HS-5 (cell line): ENCODE data around the gene RSPO3.
"Not testable (repeated sequence)": the region's sequence is repeated elsewhere in the genome, so short reads cannot be mapped to it uniquely, and the experiment has no call there.

Experiments
- DNase-seq: peaks from one replicate; pipeline ENCODE4 v3.0.0-alpha.2; 2012; ENCODE audit warnings: low read depth

RSPO3 gene, protein sequence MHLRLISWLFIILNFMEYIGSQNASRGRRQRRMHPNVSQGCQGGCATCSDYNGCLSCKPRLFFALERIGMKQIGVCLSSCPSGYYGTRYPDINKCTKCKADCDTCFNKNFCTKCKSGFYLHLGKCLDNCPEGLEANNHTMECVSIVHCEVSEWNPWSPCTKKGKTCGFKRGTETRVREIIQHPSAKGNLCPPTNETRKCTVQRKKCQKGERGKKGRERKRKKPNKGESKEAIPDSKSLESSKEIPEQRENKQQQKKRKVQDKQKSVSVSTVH

DNA sequence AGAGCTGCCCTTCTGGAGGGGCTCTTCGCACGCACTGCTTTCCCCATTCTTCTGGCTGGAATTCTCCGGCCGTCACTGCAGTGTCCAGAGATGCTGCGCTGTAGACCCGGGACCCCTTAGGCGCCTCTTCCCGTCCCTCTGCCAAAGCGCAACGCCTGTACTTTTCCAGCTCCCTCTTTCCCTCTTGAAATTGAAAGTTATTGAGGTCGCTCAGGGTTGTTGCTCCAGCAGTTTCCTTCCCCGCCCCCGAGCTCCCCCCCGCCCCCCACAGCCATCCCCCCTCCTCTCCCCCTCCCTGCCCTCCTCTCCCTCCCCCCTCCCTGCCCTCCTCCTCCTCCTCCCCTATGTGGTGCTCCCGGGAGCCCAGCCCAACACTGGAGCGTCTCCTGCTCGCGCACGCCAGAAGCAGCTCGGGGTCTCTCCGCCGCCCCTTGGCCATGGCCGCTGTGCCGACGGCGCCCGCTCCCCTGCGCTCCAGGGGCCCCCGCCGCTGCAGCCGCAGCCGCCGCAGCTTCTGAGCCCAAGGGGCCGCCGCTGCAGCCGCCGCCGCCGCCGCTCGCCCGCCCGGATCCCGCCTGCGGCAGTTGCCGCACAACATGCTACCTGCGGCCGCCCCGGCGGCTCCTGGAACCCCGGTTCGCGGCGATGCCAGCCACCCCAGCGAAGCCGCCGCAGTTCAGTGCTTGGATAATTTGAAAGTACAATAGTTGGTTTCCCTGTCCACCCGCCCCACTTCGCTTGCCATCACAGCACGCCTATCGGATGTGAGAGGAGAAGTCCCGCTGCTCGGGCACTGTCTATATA is at the start of gene RSPO3:
TSS of gene RSPO3 (plus strand) at position 374 of the 804 bp plus-strand sequence. CDS start 522 bp downstream, outside the sequence.
- no peak for DNase-seq

DNA sequence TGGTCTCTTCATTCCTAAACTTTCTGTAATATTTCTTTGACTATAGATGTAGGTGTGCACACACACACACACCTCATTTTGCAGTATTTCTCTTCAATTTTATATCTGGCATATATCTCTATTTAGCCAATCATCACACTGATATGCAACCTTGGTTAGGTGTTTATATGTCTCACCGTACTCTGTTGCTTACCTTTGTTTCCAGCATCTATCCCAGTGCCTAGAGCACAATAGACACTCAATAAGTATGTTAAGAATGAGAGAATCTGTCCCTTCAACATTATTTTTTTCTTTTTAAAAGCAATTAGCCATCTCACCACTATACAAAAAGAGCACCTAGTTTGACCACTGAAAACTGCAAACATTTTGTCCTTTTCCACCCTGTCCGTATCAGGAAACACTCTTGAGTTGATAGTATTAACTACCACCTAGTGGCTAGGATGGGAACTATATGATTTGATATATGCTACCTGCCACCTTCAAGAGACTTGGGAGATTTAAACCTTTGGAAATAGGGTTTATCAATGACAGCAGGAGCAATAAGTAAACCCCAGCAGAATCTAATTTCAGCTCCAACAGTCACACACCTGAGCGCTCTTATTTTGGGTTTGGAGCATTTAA is 48.7 kb upstream of the RSPO3 start:
- DNase-seq: peak; percentile 26

DNA sequence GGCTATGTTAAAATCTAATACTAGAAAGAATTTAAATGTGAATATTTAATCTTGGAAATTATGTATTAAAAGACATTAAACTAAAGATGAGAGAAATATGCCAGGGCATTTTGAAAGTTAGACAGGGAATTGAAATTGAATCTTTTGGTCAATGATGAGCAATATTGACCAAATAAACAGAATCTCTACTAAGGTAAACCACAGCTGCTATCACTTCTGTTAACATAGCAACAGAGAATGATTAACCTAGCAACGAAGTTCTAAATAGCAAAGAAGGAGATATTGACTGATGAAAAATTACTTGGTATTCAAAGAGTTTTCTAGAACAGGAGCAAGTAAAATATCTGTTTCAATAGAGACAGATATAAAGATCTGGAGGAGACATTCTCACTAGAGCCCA is 45.2 kb upstream of the RSPO3 start:
- no peak for DNase-seq

DNA sequence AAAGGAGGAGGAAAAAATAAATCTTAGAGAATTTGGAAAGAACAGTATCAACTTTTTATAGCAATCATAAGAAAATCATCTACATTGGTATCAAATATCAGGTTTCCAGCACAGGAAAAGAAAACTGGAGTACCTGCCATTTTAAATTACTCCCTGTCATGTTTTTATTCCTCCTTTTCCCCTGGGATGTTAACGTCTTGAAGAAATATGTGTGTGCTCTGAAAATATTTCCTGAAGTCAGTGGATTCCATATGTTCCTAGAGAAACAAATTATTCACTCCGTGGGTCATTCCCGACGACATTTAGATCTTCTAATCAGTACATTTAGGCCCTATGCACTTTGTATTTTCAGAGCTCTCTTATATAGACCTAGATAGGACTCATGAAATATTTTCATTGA is 42.0 kb upstream of the RSPO3 start:
- DNase-seq: no peak

DNA sequence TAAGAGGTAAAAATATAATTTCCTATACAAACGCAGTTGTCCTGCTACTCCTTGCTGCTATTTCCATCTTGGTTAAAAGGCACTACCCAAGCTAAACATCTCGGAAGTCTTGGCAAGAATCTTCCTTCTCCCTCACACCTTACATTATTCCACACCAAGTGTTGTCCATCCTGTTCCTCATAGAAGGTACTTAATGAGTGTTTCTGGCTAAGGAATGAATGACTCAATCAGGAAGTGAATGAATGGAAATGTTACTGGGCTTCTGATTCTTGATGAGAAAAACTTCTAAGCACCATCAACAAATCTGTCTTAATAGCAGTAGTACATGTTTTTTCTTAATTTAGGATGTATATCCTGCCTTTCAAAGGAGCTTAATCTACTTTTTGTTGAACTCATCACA is 40.6 kb upstream of the RSPO3 start:
- no peak for DNase-seq

DNA sequence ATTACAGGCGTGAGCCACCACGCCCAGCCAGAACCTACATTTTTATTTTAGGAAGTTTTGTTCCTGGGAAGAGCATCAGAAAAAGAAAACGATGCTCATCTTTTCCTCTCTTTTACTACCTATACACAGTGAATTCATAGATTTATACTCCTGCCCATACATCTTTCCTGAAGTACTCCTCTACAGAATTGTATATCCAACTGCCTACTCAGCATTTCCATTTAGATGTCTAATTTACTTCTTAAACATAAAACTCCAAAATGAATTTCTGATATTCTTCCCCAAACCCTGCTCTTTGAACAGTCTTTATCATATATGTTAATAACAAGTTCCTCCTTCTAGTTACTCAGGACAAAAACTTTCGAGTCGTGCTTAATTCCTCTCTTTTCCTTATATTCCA is 39.8 kb upstream of the RSPO3 start:
- DNase-seq: no peak

DNA sequence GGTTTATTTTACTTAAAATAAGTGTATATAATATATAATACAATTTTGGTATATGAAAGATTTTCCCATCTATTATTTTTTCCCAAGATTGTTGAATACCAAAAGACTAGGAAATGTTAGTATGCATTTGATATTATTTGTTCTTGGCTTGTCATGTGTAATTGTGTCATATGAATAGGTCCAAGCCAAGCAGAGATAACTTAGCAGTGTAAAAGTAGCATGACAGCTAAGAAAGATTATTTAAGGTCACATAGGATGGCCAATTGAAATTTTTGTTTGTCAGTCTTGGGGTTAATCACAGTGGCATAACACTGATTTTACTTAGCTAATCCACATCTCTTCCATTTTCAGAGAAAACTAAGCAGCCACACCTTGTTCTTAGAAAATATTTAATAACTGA is 38.8 kb upstream of the RSPO3 start:
- DNase-seq: no peak

DNA sequence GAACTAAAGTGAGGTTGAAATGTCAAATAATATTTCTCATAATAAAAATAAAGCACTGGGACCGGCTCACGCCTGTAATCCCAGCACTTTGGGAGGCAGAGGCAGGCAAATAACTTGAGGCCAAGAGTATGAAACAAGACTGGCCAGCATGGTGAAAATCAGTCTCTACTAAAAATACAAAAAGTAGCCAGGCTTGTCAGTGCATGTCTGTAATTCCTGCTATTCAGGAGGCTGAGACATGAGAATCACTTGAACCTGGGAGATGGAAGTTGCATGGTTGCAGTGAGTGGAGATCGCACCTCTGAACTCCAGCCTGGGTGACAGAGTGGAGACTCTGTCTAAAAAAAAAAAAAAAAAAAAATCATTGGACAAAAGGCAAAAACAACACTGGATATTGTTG is 38.4 kb upstream of the RSPO3 start:
- DNase-seq: no peak

DNA sequence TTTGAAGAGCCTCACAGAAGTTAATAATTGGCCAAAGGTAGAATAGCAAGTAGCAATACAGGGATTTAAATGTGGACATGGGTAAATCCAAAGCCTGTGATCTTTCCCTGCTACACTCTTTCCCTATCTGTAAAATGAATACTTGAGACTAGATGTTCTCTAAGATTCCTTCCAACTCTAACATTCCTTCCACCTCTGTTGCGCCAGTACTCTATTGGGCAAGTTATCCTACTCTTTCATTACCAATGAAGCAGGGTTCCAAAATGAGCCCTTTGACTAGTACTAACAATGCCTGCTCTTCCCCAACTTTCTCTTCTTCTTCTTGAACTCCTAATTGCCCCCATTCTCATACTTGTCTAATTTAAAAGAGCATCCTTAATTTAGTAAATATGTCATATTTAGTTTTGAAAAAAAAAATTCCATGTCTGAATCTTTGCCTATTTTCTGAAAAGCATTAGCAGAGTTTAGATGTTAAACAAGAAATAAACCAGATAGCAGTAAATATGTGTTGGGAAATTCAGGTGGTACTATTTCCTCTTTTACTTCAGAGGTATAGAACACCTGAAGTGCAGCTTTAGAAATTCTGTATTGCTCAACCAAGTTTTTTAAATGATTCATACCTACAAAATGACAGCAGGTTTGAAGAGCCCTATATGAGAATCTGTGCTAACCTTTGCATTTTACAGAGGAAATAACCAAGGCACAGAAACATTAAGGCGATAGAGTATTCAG is 35.1 kb upstream of the RSPO3 start:
- no peak for DNase-seq

DNA sequence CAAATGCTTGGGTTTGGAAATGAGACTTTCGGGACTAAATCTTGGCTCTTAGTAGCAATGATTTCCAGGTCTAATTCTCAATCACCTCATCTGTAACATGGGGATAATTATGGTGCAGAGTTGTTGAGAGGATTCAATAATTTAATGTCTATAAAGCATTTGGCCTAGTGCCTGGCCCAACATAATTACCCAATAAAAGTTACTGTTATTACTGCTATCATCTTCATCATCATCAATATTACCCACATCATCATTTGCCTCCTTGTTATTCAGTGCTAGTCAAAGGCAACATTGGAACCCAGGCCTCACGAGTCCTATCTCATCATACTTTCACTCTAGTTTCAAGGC is 34.5 kb upstream of the RSPO3 start:
- DNase-seq: no peak

DNA sequence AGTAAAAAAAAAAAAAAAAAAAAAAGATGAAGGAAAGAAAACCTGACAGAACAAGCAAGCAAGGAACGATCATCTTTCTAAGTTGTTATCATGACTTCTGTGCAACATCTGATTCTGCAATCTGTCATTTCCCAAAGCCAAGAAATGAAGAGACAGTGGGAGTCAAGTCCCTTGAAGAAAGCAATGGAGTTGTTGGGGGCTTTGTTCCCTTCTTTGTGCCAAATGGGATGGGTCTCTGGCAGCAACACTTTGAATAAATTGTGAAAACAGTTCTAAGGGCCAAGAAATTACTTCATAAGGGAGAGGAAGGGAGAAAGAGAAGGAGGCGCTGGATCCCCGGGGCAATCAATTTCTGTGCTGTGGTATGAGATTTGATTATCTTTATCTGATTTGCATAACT is 33.3 kb upstream of the RSPO3 start:
- no peak for DNase-seq

DNA sequence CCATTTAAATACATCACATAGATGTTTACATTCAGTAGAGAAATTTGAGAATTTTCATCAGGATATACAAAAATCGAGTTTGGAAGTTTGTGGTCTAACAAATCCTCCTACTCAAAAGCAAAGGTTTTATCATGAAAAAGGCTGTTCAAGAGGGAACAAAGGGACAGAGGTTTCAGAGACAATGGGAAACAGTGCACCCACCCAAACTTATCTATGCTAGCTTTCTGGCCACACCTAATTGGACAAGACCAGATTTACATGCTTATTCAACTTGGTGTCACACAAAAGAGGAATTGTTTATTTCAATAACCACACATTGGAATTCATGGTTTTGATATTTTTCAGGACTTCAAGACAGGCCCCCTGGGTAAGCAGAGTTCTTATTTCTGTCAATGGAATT is 28.4 kb upstream of the RSPO3 start:
- no peak for DNase-seq

DNA sequence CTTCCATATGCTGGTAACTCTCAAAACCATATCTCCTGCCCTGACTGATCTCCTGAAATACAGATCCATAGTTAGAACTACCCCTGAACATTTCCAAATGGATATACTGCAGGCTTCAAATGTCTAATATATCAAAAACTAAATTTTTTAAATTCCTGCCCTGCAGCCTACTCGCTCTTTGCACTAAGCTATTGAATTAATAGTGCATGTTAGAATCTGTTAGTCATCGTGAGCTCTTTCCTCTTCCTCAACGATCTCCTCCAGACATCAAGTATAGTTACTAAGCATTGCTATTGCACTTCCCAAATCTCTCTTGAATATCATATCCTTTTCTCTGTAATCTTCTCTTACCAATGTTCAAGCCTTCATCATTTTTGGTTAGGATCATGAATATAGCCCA is 26.0 kb upstream of the RSPO3 start:
- DNase-seq: no peak

DNA sequence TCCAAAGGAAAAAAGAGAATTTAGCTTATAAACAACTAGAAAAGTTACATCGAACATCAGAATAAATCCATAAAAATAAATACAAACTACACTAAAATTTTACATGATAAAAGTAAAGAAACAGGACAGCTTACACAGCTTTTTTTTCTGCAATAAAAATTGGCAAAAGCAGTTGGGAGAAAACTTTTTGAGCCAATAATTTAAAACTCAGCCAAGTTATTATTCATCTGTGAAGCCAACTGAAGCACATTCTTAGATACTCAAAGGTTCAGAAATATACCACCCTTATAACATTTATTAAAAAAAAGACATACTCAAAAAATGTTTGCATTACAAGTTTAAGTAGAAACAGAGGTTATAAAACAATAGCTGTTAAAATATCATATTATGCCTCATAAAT is 23.7 kb upstream of the RSPO3 start:
- no peak for DNase-seq

DNA sequence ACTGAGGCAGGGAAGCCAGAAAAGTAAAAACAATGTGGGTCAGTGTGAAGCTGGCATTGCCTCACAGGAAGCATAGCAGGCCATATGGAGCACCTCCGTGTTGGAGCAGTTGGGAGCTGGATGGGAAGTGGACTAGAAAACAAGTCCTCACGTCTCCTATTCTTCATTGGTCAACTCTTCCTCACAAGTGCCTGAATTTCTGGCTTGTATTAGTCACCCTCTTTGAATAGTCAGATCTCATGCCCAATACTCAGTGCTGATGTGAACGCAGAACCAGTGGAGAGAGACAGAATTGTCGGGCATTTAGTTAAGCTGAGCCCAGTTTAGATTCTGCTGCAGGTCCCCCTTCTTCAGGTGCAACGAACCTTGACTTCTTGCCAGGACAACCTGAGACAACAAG is 22.3 kb upstream of the RSPO3 start:
- DNase-seq: no peak

DNA sequence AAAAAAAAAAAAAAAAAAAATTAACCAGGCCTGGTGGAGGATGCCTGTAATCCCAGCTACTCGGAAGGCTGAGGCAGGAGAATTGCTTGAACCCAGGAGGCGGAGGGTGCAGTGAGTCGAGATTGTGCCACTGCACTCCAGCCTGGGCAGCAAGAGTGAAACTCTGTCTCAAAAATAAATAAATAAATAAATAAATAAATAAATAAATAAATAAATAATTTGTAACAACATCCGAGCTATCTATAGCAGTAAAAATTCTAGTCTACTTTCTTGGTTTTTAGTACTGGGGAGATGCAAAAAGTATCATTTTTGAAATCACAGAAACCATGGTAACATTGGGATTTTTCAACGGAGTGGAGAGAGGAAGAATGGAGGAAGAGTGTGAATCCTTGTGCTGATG is 21.0 kb upstream of the RSPO3 start:
- not testable (repeated sequence) for DNase-seq

DNA sequence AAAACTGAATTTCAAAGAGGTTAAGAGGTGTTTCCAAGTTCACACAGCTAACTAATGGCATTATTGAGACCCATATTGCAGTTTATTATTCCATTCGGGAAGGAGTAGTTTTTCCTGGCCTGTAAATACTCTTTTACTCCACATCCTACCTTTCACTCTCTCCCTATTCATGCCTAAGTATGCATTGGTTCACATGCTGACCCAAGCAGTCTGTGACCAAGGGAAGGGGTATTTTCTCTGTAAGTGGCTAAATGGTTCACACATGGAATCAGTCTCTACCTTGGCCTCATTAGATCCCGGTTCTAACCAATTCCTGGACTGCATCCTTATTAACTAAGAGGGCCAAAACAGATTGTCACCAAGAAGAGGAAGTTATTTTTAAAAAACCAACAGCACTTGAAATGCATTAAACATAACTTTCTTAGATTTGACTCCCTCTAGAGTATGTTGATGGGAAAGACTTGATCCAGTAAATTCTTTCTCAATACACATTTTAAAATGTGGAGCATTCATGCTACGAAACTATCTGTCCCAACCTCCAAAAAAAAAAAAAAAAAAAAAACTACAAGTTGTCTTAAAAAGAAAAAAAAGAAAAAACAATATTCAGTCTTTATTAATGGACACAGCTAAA is 17.8 kb upstream of the RSPO3 start:
- DNase-seq: no peak

DNA sequence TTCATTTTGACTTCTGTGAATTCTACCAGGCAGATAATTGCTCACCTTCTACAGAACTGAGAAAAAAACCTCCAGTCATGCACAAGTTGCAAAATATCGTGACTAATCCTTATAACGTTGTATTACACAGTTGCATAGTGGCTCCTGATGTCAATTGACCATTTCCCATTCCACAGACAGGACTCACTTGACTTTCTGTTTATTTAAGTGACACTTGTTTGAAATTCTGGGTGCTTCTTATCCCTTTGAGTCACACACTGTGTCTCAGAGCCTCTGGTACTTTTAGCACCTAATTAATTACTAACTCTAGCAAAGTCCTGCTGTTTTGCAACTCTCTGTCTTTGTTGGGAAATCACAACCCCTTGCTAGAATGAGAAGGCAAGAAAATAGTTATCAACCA is 16.2 kb upstream of the RSPO3 start:
- DNase-seq: peak; percentile 80

DNA sequence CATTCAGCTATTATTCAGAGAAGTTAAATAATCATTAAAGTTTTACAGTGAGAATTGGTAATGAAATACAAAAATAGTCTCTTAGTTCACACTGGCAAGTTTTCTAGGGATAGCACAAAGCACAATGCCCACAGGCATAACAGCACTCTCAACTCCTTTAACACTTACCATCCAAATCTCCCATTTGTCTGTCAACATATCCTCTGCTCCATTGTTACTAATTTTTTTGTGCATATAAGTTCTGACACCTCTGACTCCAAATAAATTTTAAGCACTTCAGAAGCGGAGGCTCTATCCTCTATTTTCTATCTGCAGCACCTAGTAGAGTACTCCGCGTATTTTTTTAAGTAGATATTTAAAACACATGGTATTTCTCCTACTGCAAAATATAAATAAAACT is 15.6 kb upstream of the RSPO3 start:
- no peak for DNase-seq

DNA sequence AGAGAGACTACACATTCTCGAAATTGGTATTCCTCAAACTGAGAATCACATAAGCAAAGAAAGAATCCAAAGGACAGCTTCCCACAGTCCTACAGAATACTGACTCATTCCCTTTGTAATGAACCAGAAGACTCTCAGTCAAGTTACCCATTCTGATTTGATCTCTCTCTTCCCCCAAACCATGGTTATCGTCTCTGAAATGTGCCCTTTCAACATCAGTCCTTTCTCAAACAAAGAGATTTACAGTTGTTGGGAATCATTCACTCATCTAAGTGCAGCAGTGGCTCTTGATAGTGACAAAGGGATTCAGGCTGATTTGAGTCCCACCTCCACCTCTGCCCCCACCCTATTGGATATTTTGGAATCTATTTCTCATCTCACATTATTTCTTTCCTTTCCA is 15.0 kb upstream of the RSPO3 start:
- no peak for DNase-seq

DNA sequence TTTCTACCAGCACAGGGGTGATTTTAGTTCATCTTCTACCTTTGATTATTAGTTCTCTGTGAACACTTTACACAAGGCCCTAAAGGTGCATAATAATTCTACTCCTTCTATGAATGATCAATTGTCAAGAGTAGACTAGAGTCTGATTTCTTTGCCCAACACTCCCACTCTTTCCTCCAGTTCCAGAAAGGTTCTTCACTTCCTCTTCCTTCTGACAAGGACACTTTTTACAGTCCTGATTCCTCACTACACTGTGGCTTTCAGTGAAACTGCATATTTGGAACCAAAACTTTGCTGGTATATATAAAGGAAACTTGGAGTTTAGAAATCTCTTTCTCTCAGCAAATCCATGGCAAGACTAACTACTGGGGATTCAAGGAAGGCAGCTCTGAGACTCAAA is 10.6 kb upstream of the RSPO3 start:
- DNase-seq: no peak

DNA sequence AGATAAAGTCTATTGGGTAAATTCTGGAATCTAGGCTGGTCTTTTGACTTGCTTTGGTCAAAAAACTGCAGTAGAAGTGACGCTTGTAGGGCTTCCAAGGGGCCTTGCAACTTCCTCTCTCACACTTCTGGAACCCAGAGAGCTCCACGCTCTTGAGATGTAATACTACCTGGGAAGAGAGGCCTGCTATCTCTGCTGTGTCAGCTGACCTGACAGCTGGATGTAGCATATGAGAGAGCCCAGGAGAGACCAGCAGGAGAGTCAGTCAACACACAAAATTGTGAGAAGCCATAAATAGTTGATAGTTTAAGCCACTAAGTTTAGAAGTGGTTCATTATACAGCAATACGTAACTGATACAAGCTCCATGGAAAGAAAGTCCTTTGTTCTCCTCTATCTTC is 7.8 kb upstream of the RSPO3 start:
- DNase-seq: no peak
